Left renal cortex interstitium (tissue), 4 donors: Measurements from ENCODE around the gene TBC1D7. TPM values are rescaled to one million over a fixed set of nuclear protein-coding genes. Genes with fewer than 3 reads are reported as not detected.

ENCODE experiments used
- DNase-seq, 4 donors: peaks; one replicate each; pipeline ENCODE4 v3.0.0-alpha.2; 2013; ENCODE audit warnings: low read depth in 4 of 4, low spot score in 2 of 4, missing footprints in 1 of 4
- polyA plus RNA-seq, 4 donors: library from polyadenylated mRNA; unstranded; fragments of 120-200 nt; gene quantifications; one replicate each; pipeline ENCODE4 v1.2.1, GENCODE V29; 2013; ENCODE audit not compliant: insufficient read length in 4 of 4

Gene TBC1D7
- polyA plus RNA-seq, 4 donors, result 26.2 to 42.4 (median 38.5) TPM

- no peak for DNase-seq
These were observed 29.3 kb upstream of the TBC1D7 start for GRCh38 chr6:13357551-13358075.

DNA sequence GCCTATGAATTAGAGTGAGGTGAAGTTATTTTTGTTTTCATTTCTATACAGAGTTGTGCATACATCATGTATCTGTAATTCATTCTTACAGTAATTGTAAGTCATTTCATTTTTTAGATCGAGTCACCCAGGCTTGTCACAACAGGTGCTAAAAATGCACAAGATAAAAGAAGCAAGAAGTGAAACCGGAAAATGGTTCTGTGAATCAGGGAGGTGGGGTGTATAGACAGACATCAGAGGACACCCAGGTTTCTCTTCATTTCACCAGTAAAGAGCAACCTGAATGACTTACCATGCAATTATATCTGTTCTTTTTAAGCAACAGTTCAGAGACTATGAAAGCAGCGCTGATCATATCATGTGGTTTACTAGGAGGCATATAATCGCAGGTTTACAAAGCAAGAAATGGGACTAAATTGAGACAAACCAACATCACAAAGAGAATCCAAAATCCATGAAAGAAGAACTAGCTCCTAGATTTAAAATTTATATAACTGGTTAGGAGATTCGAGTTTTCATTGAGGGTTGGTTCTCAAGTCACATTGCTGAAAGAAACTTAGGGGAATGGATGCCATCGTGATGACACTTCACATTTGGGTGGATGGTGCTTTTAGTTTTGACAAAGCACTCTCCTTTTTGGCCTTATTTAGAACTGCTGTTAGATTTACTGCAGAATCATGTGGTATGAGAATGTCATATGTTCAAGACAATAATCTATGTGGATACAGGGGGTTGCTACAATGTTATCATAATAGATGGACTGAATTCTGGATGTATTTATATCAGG is 27.9 kb upstream of the TBC1D7 start:
- DNase-seq, result no peak

- no peak for DNase-seq
These were observed 27.0 kb upstream of the TBC1D7 start for GRCh38 chr6:13355043-13355945.

- DNase-seq, result no peak
These were observed 26.1 kb upstream of the TBC1D7 start for GRCh38 chr6:13354331-13355042.

DNA sequence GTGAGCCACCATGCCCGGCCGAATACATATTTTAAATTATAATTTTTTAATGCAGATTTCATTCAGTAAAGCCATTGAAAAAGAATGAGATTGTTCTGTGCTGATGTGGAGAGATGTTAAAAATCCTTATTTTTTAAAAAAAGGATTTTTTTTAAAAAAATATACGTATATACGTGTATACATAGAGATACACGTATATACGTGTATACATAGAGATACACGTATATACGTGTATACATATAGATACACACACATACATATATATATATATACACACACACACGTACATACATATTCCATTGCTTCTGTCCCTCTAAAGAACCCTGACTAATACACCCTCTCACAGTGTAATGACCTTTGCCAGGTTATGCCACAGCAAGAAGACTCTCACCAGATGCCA is 23.8 kb upstream of the TBC1D7 start:
- DNase-seq, result no peak

GRCh38 chr6:13351271-13351670 is 22.9 kb upstream of the TBC1D7 start:
- DNase-seq, result no peak

DNA sequence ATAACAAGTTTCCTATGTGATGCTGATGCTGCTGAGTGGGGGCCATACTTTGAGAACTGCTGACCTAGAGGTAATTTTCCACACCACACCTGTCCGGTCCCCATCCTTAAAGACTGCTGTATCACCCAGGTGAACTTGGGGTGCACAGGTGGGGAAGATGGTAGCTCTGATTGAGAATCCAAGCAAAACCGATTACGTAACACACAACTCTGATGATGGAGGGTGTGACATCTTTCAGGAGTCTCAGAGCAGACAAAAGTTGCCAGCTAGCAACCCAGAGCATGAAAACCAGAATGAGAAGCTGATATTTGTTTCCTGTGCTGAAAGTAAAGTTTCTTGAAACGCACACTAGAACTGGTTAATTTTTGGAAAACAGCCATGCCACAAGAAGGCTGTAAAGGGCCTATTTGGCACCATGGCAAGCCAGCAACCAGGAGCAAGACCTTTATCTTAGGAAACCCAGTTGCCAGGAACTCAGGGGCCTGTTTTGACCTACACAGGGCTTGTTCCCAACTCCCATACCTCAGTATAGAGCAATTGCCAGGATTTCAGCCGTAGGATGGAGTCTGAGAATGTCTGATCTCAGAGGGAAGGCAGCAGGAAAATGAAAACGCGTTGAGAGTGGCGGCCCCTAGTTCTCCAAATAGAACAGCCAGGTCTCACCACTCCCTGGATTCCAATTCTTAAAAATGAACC is 21.6 kb upstream of the TBC1D7 start:
- no peak for DNase-seq

GRCh38 chr6:13348334-13349113 is 20.2 kb upstream of the TBC1D7 start:
- no peak for DNase-seq

DNA sequence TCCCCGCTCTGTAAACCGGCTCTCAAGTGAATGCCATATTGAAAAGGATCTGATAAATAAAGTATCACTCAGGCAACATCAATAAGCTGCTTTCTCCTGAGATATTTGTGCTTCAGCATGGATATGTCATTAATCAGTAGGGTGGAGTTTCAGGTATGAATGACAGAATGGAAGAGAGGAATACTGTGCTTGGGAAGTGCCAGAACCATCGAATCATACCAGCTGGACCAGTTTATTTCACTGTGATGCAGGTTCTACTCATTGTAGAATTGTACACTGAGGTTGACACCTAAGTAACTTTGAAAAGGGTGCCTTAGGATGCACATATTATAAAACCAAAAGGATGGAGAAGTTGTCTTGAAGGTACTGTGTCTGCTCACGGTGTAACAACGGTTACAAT is 17.9 kb upstream of the TBC1D7 start:
- no peak for DNase-seq

GRCh38 chr6:13342414-13343019 is 14.2 kb upstream of the TBC1D7 start:
- no peak for DNase-seq

DNA sequence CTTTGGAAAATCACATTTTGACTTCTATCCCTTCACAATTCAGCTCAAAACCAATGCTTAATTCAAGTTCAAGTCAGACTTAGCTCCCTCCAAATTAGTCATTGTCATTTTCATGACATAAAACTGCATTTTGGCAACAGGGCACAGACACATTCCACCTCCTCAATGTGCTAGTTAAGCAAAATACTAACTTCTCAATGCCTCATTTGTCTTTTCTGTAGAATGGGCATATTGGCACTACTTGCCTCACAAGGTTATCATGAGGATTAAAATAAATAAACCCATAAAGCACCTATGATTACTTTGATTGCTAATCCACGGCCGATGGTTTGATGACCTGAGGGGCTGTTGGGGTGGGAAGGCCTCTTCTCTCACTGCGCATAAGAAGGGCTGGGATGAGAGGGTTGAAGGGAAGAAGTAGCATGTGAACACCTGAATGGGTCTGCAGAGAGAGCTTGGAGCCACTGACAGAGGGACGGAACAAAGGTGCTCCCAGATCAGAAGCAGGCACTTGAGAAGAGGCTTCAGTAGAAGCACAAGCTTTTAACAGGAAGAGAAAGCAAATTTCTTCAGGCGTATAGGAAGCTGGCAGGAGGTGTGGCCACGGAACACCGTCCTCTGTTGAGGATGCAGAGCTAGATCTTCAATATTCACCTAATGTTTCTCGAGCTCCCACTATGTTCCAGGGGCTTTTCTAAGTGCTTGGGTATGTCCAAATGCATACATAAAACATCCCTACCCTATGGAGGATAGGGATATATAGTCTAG is 11.7 kb upstream of the TBC1D7 start:
- DNase-seq, result no peak

GRCh38 chr6:13338038-13338437 is 9.7 kb upstream of the TBC1D7 start:
- DNase-seq, result no peak

DNA sequence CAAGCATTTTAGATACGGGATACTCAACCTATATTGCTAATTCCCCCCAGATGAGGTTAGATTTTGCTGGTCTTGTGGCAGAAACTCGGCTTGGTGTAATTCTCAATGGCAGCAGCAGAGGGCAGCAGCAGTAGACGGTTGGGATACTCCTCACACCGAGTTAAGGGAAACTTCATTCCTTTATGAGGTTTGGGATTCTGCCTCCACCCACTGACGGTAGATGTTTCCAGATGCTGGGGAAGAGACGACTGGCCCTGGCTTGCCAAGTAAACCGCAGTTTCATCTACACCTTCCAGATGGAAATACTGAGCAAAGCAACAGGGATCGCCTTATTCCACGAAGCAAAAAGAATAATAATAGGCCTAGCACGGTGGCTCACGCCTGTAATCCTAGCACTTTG is 8.2 kb upstream of the TBC1D7 start:
- peak; percentile 50 to 73 (median 55) for DNase-seq

DNA sequence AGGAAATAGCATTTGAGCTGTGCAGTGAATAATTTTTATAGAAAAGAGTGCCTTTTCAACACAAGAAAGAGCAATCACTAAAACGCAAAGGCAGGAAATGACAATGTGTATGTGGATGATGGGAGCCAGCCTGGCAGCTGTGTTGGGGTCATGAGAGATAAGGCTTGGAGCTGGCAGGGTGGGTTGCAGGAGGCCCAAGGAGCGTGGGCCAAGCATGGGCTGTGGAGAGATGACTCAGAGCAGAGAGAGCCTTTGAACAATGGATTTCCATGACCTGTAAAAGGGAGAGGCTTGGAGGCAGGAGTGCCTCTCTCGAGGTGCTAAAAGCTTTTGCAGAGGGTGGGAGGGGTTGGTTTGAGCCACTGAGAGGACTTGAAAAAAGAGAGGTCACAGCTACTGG is 6.6 kb upstream of the TBC1D7 start:
- DNase-seq, result no peak

DNA sequence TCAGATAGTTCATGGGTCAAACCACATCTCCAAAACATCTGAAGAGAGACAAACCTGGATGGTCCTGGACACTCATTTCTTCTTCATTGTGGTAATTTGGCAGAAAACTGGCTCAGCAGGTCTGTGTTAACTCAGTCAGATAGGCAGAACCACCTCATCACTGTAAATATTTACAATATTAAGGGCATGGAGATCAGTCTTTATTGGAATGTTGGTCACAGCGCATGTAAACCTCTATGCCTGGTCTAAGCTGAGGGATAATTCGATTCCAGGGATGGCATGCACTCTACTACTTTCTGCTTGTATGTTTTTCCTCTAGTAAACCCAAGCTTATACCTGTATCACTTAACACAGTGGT is 4.0 kb upstream of the TBC1D7 start:
- DNase-seq, result no peak

DNA sequence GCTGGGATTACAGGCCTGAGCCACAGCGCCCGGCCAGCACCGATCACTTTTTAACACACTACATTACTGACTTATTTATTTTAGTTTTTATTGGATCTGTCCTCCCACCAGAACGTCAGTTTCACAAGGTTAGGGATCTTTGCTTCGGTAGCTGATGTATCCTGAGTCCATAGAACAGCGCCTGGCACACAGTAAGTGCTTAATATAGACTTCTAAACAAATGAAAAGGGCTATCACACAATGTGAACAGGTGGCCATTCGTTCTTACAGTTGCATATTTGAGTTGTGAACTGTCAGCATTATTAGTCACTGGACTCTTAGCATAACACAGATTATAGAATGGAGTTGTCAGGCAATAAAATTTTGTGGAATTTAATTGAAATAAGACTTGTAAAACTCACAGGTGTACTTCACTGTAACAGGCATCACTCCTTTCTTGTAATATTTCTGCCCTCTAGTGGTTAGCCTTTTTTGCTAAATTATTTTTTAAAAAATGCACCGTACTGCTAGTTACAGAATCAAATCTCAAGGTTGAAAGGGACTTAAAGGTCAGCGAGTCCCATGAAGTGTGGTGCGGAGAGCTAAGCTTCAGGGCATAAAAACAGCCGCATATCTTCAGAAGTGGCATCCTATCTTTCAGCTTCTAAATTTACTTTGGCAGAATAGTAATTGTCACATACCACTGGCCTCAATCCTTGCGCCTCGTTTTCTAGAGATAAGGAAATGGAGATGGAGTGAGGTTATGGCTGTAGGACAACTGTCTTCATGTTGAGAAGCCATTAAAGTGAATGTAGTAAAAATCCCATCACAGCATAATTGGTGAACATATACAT is 3.4 kb upstream of the TBC1D7 start:
- DNase-seq, result no peak

DNA sequence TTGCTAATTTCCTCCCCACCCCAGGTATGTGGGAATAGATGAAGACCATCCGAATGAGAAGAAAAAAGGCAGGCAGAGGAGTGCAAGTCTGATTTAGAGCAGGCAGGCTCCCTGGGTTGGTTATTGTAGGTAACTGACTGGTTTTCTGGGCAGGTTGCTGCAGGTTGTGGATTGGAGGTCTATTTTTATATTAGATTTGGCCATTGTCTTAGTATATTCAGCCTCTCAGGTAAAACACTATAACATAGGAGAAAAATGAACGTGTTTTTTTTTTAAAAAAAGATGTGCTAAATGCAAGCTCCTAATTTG is 492 bp upstream of the TBC1D7 start:
- DNase-seq, result no peak

DNA sequence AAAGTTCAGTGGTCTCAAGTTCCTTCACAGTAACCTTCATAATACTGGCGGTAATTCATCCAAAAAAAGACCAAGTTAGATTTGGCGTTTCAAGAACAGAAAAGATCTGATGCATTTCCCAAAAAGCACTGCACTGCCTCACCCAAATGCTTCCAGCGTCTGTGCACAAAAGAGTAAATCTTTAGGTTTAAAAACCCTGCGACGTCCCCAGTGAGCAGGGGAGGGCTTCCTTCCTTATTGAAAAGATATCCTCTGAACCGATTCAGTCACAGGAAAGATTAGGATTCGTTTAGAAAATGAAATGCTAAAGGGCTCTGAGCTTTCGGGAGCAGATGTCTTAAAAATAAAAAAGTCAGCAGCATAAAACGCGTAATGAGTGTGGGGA is 654 bp downstream of the TBC1D7 start:
- DNase-seq, result peak in 2 of 4 donors; percentile 28 to 41
